Measurements from ENCODE around the gene DRAP1.

The DRAP1 gene

DNA sequence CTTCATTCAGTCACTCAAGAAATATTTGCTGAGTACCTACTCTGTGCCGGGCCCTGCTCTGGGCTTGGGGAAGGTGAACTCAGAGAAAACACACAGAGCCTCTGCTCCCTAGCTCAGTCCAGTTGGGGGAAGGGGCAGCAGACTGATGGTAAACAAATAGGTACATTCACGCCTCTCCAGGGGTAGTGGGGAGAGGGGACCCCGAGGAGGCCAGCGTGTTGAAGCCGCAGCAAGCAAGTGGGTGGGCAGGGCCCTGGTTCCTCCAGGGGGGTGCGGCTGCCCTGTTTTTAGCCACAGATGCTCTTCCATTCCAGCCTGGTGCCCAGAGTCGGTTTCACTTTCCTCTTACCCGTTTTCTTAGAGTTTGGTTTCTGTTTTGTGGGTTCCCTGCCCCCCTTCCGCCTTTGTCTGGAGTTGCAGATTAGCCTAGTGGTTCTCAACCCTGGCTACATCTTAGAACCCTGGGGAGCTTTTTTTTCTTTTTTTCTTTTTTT is 8.7 kb downstream of the DRAP1 start:
- TF ChIP-seq, protein P1, sequence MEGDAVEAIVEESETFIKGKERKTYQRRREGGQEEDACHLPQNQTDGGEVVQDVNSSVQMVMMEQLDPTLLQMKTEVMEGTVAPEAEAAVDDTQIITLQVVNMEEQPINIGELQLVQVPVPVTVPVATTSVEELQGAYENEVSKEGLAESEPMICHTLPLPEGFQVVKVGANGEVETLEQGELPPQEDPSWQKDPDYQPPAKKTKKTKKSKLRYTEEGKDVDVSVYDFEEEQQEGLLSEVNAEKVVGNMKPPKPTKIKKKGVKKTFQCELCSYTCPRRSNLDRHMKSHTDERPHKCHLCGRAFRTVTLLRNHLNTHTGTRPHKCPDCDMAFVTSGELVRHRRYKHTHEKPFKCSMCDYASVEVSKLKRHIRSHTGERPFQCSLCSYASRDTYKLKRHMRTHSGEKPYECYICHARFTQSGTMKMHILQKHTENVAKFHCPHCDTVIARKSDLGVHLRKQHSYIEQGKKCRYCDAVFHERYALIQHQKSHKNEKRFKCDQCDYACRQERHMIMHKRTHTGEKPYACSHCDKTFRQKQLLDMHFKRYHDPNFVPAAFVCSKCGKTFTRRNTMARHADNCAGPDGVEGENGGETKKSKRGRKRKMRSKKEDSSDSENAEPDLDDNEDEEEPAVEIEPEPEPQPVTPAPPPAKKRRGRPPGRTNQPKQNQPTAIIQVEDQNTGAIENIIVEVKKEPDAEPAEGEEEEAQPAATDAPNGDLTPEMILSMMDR (conservative IDR thresholded peaks at IDR 0.05; ENCODE audit: low read depth, low read length), result no peak

GRCh38 chr11:65928667-65929066 is 9.4 kb downstream of the DRAP1 start:
- H3K4me3 ChIP-seq (ENCODE audit: low read depth, low read length), result no peak overlapping the region
- no peak for DNase-seq (ENCODE audit: low read depth)
- TF ChIP-seq, protein P1 (conservative IDR thresholded peaks at IDR 0.05; ENCODE audit: low read depth, low read length), result no peak

More for the DNA sequence above, 8.7 kb downstream of the DRAP1 start:
- no peak overlapping the region for H3K4me3 ChIP-seq (ENCODE audit: low read depth, low read length)
- DNase-seq (ENCODE audit: low read depth), result peak; percentile 35

GRCh38 chr11:65931773-65932557 is 12.7 kb downstream of the DRAP1 start:
- TF ChIP-seq, protein P1 (conservative IDR thresholded peaks at IDR 0.05; ENCODE audit: low read depth, low read length), result no peak
- peak; percentile 9 for DNase-seq (ENCODE audit: low read depth)
- H3K4me3 ChIP-seq (ENCODE audit: low read depth, low read length), result no peak overlapping the region

- no peak overlapping the region for H3K4me3 ChIP-seq (ENCODE audit: low read depth, low read length)
- DNase-seq (ENCODE audit: low read depth), result peak; percentile 47
- TF ChIP-seq, protein P1 (conservative IDR thresholded peaks at IDR 0.05; ENCODE audit: low read depth, low read length), result no peak
These were observed 13.3 kb downstream of the DRAP1 start for GRCh38 chr11:65932558-65932919.

- DNase-seq (ENCODE audit: low read depth), result peak; percentile 33
- TF ChIP-seq, protein P1 (conservative IDR thresholded peaks at IDR 0.05; ENCODE audit: low read depth, low read length), result no peak
- H3K4me3 ChIP-seq (ENCODE audit: low read depth, low read length), result no peak overlapping the region
These were observed 14.8 kb downstream of the DRAP1 start for GRCh38 chr11:65934014-65934413.

GRCh38 chr11:65937766-65938165 is 18.5 kb downstream of the DRAP1 start:
- TF ChIP-seq, protein P1 (conservative IDR thresholded peaks at IDR 0.05; ENCODE audit: low read depth, low read length), result no peak
- DNase-seq (ENCODE audit: low read depth), result no peak
- no peak overlapping the region for H3K4me3 ChIP-seq (ENCODE audit: low read depth, low read length)

Data from choroid plexus epithelial cell (primary cell).